Body of pancreas (tissue), 4 donors: ENCODE data around the gene CNIH1. TPM values are rescaled to one million over a fixed set of nuclear protein-coding genes. Genes with fewer than 3 reads are reported as not detected.
"Not testable (repeated sequence)": the region's sequence is repeated elsewhere in the genome, so short reads cannot be mapped to it uniquely, and the experiment has no call there.

Source experiments
- ATAC-seq: fragments of 150-250 bp; one replicate; pipeline ENCODE4 v1.9.1; 2016
- DNase-seq, 4 donors: peaks; one replicate each; pipeline ENCODE4 v3.0.0-alpha.2; 2019
- H3K27ac ChIP-seq, 4 donors: fragments of 200-600 bp; sonication (generic); 1 replicate in 3 of 4; 2 replicates in 1 of 4; pipeline versions ENCODE4 v1.5.1 to v1.6.1; 2016 to 2019; ENCODE audit warnings: mild to moderate bottlenecking in 1 of 4, mixed read lengths in 1 of 4, moderate library complexity in 1 of 4
- H3K27me3 ChIP-seq, 2 donors: fragments of 200-600 bp; sonication (generic); one replicate each; pipeline ENCODE4 v1.6.0; 2016; ENCODE audit warnings: mild to moderate bottlenecking in 1 of 2
- H3K36me3 ChIP-seq, 2 donors: fragments of 200-600 bp; sonication (generic); replicated peaks in 1 of 2; 2 replicates each; pipeline ENCODE4 v1.5.1; 2016; ENCODE audit warnings: low read depth in 2 of 2; ENCODE audit not compliant: insufficient read depth in 1 of 2
- H3K4me1 ChIP-seq: fragments of 200-600 bp; sonication (generic); one replicate; pipeline ENCODE4 v1.6.0; 2016
- H3K4me3 ChIP-seq, 2 donors: fragments of 200-600 bp; sonication (generic); 1 replicate in 1 of 2; 2 replicates in 1 of 2; pipeline ENCODE4 v1.5.1; 2016 to 2019
- H3K9me3 ChIP-seq, 3 donors: fragments of 200-600 bp; sonication (generic); 1 replicate in 2 of 3; 2 replicates in 1 of 3; pipeline ENCODE4 v1.5.1; 2016
- CTCF ChIP-seq, 7 experiments: fragments of 450-650 bp in 4 of 7; fragments of 200-600 bp in 3 of 7; sonication (generic) in 3 of 7; IDR thresholded peaks; one replicate each; pipeline ENCODE4 v1.5.1; 2016 to 2019; ENCODE audit warnings: antibody characterized with exemption in 7 of 7
- POLR2A ChIP-seq, 3 donors: fragments of 450-650 bp; IDR thresholded peaks; one replicate each; pipeline ENCODE4 v1.6.1; 2016; ENCODE audit warnings: antibody characterized with exemption in 3 of 3, mild to moderate bottlenecking in 2 of 3
- WGBS, 2 donors: methylation state at CpG; one replicate each; pipeline ENCODE4 v1.1.5; 2017; 5-methylcytosine and 5-hydroxymethylcytosine counted together
- intact Hi-C: fragments of 100-400 bp; cut with DNase I; formaldehyde crosslinking; loops from one replicate; pipeline ENCODE4 v1.15.1; 2023
- total RNA-seq, 2 donors: library from RNA; depleted of rRNA; stranded (reverse); fragments of >200 nt; gene quantifications; one replicate each; pipeline ENCODE4 v1.1.0, GENCODE V29; 2016

The CNIH1 gene
- total RNA-seq, 2 donors from 2014 or later = 15.2 to 18.2 TPM

GRCh38 chr14:54394596-54394995 is 46.6 kb downstream of the CNIH1 start:
- Histone ChIP-seq H3K4me1 (peaks cover 14% of the 10 kb centered on the region), H3K27ac (no peak overlapping the region), H3K4me3 (no peak overlapping the region), H3K27me3 (no peaks in the 10 kb centered on the region), H3K36me3 (no peaks in the 10 kb centered on the region), H3K9me3 (no peaks in the 10 kb centered on the region)
- TF ChIP-seq CTCF (IDR thresholded peaks at IDR 0.05) = no peak
- TF ChIP-seq POLR2A (IDR thresholded peaks at IDR 0.05) = no peak
- ATAC-seq (no peak), DNase-seq (no peak)
- intact Hi-C loops = no loop called here
- WGBS, 2 donors = 84 to 93% methylated on average over 16 to 22 of the region's 27 CpGs

GRCh38 chr14:54392986-54393884 is 47.9 kb downstream of the CNIH1 start:
- WGBS, 2 donors = 80 to 95% methylated on average over 2 to 45 of the region's 68 CpGs
- H3K4me3 ChIP-seq, H3K27ac ChIP-seq, DNase-seq, H3K27me3 ChIP-seq, intact Hi-C loops, H3K9me3 ChIP-seq, H3K36me3 ChIP-seq, ATAC-seq: not testable (repeated sequence)
- H3K4me1 ChIP-seq = peaks cover 14% of the 10 kb centered on the region

- ATAC-seq (no peak), DNase-seq (no peak)
- Histone ChIP-seq H3K4me3 (no peak overlapping the region), H3K27ac (no peak overlapping the region), H3K36me3 (no peaks in the 10 kb centered on the region), H3K27me3 (no peaks in the 10 kb centered on the region), H3K4me1 (peaks cover 7% of the 10 kb centered on the region), H3K9me3 (no peaks in the 10 kb centered on the region)
- intact Hi-C loops = no loop called here
- TF ChIP-seq CTCF (IDR thresholded peaks at IDR 0.05) = no peak
- TF ChIP-seq POLR2A (IDR thresholded peaks at IDR 0.05) = no peak
- 78 to 83% methylated on average over 12 to 14 of the region's 14 CpGs for WGBS, 2 donors
Measured at GRCh38 chr14:54392131-54392859, 48.9 kb downstream of the CNIH1 start.

GRCh38 chr14:54387328-54387727 is 53.8 kb downstream of the CNIH1 start:
- intact Hi-C loops = no loop called here
- H3K4me1 ChIP-seq = no peaks in the 10 kb centered on the region

More at GRCh38 chr14:54387328-54387727, 53.8 kb downstream of the CNIH1 start:
- no peak for DNase-seq
- no peaks in the 10 kb centered on the region for H3K36me3 ChIP-seq
- H3K4me3 ChIP-seq = no peak overlapping the region
- H3K27me3 ChIP-seq = no peaks in the 10 kb centered on the region
- H3K27ac ChIP-seq = no peak overlapping the region
- no peak for TF ChIP-seq POLR2A (IDR thresholded peaks at IDR 0.05)
- TF ChIP-seq CTCF (IDR thresholded peaks at IDR 0.05) = no peak
- 60 to 84% methylated on average over 5 of the region's 5 CpGs for WGBS, 2 donors
- H3K9me3 ChIP-seq = no peaks in the 10 kb centered on the region
- no peak for ATAC-seq
